ENCODE data around the gene TTYH2. TPM values are rescaled to one million over a fixed set of nuclear protein-coding genes. Genes with fewer than 3 reads are reported as not detected.

TTYH2 gene
- total and polyA plus RNA-seq, 10 of the 15 experiments (the other 5 are each of a cell fraction or from before 2014, with no cell fraction given), result 0.26 to 25.2 (median 6.6) TPM

- SMC1A ChIA-PET (ENCODE audit: uncharacterized antibody, unreplicated experiment), result interaction anchor here (0.9 to 10.6 kb wide), 2 partner anchors 6 to 17 kb away, joined by 3 to 101 read pairs; no protein-coding TSS in a partner anchor
- intact Hi-C loops (cut with micrococcal nuclease; ENCODE audit: unreplicated experiment), result no loop called here
- Histone ChIP-seq H3K27ac (ENCODE audit: control insufficient read depth, insufficient read depth) (peak overlapping the region; percentile 74; the same call in 1 of the 2 replicates), H3K9me3 (replicated peaks; ENCODE audit: control insufficient read depth, insufficient read depth, low read length) (no peaks in the 10 kb centered on the region), H3K36me3 (ENCODE audit: control insufficient read depth in 2 of 2, insufficient read depth in 2 of 2, low read length in 1 of 2) (no peaks in the 10 kb centered on the region), H4K20me1 (ENCODE audit: control insufficient read depth, insufficient read depth) (no peaks in the 10 kb centered on the region), H3K4me1 (ENCODE audit: control insufficient read depth, insufficient read depth, low read length) (peaks cover 25% of the 10 kb centered on the region), H3K4me3 (no peak overlapping the region), H3K9ac (ENCODE audit: control insufficient read depth, insufficient read depth, low read length) (no peak overlapping the region), H3K4me2 (ENCODE audit: control insufficient read depth, insufficient read depth) (no peak overlapping the region), H2AFZ (ENCODE audit: control insufficient read depth, low read depth, low read length) (no peak overlapping the region), H3K79me2 (ENCODE audit: control insufficient read depth, insufficient read depth, low read length) (no peaks in the 10 kb centered on the region), H3K27me3 (replicated peaks in 1 of 2; ENCODE audit: control insufficient read depth in 2 of 2, insufficient read depth in 2 of 2, low read length in 1 of 2) (no peaks in the 10 kb centered on the region)
- FAIRE-seq (no peak), DNase-seq (ENCODE audit: low read depth, low spot score) (no peak), ATAC-seq (no peak; the same call in 2 of the 3 replicates)
- POLR2A ChIA-PET, result interaction anchor here (0.6 to 1.0 kb wide), 2 partner anchors 76 to 127 kb away, joined by 3 read pairs; no protein-coding TSS in a partner anchor
- BruUV-seq (replicated peaks), result no TSS peak
- CTCF ChIA-PET, result interaction anchor here (0.9 to 1.9 kb wide), 3 partner anchors 8 to 15 kb away, joined by 3 to 6 read pairs (median 3); no protein-coding TSS in a partner anchor
- in situ Hi-C loops (cut with MboI), result loop anchor here (25.0 kb wide), 1 partner anchor 1878 kb away; no protein-coding TSS in a partner anchor
- RAD21 ChIA-PET (ENCODE audit: unreplicated experiment), result no interaction called here
- TF ChIP-seq NFYA (IDR thresholded peaks at IDR 0.05; ENCODE audit: borderline replicate concordance, low read depth, low read length), result no peak
- TF ChIP-seq CTCF (IDR thresholded peaks at IDR 0.05 in 2 of 3, conservative IDR thresholded peaks at IDR 0.05 in 1 of 3; ENCODE audit: control insufficient read depth in 2 of 3, extremely low read depth in 1 of 3, insufficient read depth in 1 of 3, low read depth in 3 of 3, low read length in 3 of 3), result no peak
- no peak for TF ChIP-seq BACH1 (IDR thresholded peaks at IDR 0.05; ENCODE audit: borderline replicate concordance)
- TF ChIP-seq MYB (IDR thresholded peaks at IDR 0.05; ENCODE audit: borderline replicate concordance, low read depth, low read length), result no peak
- no peak for TF ChIP-seq BMI1 (IDR thresholded peaks at IDR 0.05; ENCODE audit: borderline replicate concordance)
- no peak for TF ChIP-seq CREB1 (IDR thresholded peaks at IDR 0.05; ENCODE audit: low read depth)
- TF ChIP-seq TCF12 (IDR thresholded peaks at IDR 0.05; ENCODE audit: low read depth, low read length), result no peak
- no peak for TF ChIP-seq RAD21 (IDR thresholded peaks at IDR 0.05; ENCODE audit: insufficient read depth, low read depth, low read length)
- WGBS (ENCODE audit: insufficient coverage, insufficient replicate concordance, low lambda C conversion rate, missing lambda C conversion rate), result 62% methylated on average over 11 of the region's 11 CpGs
These were observed 77.0 kb downstream of the TTYH2 start for GRCh38 chr17:74290340-74290739.

Measured in GM12878 (cell line).